GM12875 (cell line): Measurements from ENCODE around the gene ATF5.

Experiments used
- H3K4me3 ChIP-seq: one replicate; pipeline ENCODE4 v1.5.1; 2011; ENCODE audit warnings: low read depth, low read length, control low read depth
- CTCF ChIP-seq: IDR thresholded peaks from 2 replicates; pipeline ENCODE4 v1.5.1; 2011; ENCODE audit warnings: low read depth, mild to moderate bottlenecking, control low read depth, inconsistent platforms, low read length, moderate library complexity, borderline replicate concordance; ENCODE audit not compliant: insufficient read depth

ATF5 gene

DNA sequence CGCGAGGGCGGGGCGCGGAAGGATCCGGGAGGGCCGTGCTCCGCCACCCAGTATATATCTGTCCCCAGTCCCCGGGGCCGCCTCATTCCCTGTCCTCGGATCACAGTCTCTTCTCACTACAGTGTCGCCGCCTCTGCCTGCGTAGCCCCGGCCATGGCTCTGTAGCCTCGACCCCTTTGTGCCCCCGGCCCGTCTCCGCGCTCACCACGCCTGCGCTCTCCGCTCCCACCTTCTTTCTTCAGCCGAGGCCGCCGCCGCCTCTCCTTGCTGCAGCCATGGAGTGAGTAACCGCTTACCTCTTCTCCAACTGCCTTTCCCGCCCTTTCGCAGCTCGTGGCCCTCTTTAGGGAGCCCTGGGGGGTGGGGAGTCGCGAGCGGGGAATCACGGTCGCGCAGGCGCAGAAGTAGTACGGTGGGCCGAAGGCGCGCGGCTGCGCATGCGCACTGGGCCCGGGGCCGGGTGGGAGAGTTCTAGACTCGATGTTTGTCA is at the start of gene ATF5, which contains the start of gene NUP62:
Gene ATF5, plus strand, starts transcription at position 85 of the 490 bp plus-strand sequence. CDS start 1,646 bp downstream, outside the sequence.
Gene NUP62, minus strand, starts transcription at position 384 of the 490 bp plus-strand sequence. CDS start 19,697 bp downstream, outside the sequence.
- TF ChIP-seq CTCF = no peak
- H3K4me3 ChIP-seq = peak within 1 kb of the TSS; percentile 98

DNA sequence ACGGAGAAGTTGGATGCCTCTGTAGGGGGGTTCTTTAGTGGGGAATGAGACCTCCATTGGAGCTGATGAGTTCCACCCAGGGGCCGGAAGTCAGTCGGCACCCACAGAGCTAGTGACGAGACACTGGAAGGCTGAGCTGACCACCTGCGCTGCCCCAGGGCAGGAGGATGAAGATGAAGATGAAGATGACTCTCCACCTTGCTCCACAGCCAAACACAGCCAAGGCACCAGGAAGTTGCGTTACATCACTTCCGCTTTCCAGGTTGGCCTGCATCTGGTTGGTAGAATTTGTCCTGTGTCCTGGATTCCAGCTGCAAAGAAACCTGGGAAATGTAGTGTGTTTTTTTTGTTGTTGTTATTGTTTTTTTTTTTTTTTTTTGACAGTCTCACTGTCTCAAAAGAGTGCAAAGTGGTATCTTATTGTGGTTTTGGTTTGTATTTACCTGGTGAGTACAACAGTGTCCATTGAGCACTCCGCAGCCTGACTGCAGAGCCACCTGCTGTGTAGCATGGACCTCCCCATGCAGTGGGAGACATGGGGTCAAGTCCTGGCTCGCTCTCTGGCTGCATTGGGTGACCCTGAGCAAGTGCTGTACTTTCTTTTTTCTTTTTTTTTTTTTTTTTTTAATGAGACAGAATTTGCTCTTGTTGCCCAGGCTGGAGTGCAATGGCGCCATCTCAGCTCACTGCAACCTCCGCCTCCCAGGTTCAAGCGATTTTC is 49.6 kb upstream of the ATF5 start:
- H3K4me3 ChIP-seq = no peak overlapping the region
- TF ChIP-seq CTCF = no peak

GRCh38 chr19:49880162-49880869 is 48.7 kb upstream of the ATF5 start:
- TF ChIP-seq CTCF = no peak
- no peak overlapping the region for H3K4me3 ChIP-seq

DNA sequence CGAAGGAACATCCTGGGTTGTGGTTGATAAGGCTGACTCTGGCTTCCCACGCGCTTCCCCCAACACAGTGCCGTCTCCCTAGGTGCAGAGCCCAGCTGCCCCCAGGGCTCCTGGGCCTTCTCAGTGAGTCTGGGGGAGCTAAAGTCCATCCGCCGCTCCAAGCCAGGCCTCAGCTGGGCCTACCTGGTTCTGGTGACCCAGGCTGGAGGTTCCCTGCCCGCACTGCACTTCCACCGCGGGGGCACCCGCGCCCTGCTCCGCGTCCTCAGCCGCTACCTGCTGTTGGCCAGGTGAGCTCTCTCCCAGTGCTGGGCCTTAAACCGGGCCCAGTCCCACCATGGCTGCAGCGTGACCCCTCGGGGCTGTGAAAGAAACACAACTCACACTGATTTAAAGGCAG is 47.8 kb upstream of the ATF5 start:
- H3K4me3 ChIP-seq = no peak overlapping the region
- no peak for TF ChIP-seq CTCF

GRCh38 chr19:49881672-49882394 is 47.2 kb upstream of the ATF5 start:
- no peak for TF ChIP-seq CTCF
- H3K4me3 ChIP-seq = no peak overlapping the region

GRCh38 chr19:49882643-49883042 is 46.4 kb upstream of the ATF5 start:
- H3K4me3 ChIP-seq = no peak overlapping the region
- no peak for TF ChIP-seq CTCF

GRCh38 chr19:49883094-49883493 is 45.9 kb upstream of the ATF5 start:
- H3K4me3 ChIP-seq = no peak overlapping the region
- TF ChIP-seq CTCF = no peak
